ENCODE results near the gene LRWD1. TPM values are rescaled to one million over a fixed set of nuclear protein-coding genes. Genes with fewer than 3 reads are reported as not detected.

Gene LRWD1
- total and polyA plus RNA-seq, 2 donors (not counting 1 experiment from before 2014, with no cell fraction given): 58.2 to 83.7 TPM

GRCh38 chr7:102421706-102422240 lies 43.0 kb upstream of the LRWD1 start:
- H2AFZ ChIP-seq (ENCODE audit: insufficient read depth, low read depth, low read length, poor library complexity, severe bottlenecking): no peak overlapping the region
- no peak overlapping the region for H3K9ac ChIP-seq (ENCODE audit: low read length)
- Mint-ChIP-seq H3K4me3 (peak overlapping the region; percentile 44), H3K9me3 (ENCODE audit: insufficient read depth) (no peaks in the 10 kb centered on the region), H3K4me1 (peaks cover 83% of the 10 kb centered on the region), H3K27ac (peak overlapping the region; percentile 96), H3K27me3 (no peaks in the 10 kb centered on the region)
- TF ChIP-seq CTCF (IDR thresholded peaks at IDR 0.05) (no peak), EZH2 (IDR thresholded peaks at IDR 0.05; ENCODE audit: borderline replicate concordance, insufficient read depth, low read depth, low read length, poor library complexity, severe bottlenecking) (no peak)
- intact Hi-C loops (cut with micrococcal nuclease): loop anchor here (1.0 to 10.0 kb wide), 2 partner anchors 20 to 117 kb away; no protein-coding TSS in a partner anchor
- peaks cover 0 to 14% (median 0%) of the 10 kb centered on the region in 3 donors for H3K9me3 ChIP-seq (ENCODE audit: control extremely low read depth in 1 of 3, control insufficient read depth in 2 of 3, insufficient read depth in 1 of 3, low read length in 2 of 3)
- no peak overlapping the region for H3K4me3 ChIP-seq (ENCODE audit: control extremely low read depth in 1 of 5, extremely low read depth in 1 of 5, insufficient read depth in 1 of 5, low read depth in 2 of 5, low read length in 4 of 5)
- peak overlapping the region; percentile 25 for H3K4me2 ChIP-seq (replicated peaks; ENCODE audit: low read depth, low read length, poor library complexity, severe bottlenecking)
- CTCF ChIA-PET: interaction anchor here (23.0 to 46.3 kb wide), 2 partner anchors 11 to 15 kb away, joined by 1182 read pairs; partner anchors contain the start of gene ORAI2
- H3K36me3 ChIP-seq (replicated peaks in 1 of 2; ENCODE audit: control extremely low read depth in 1 of 2, control insufficient read depth in 1 of 2, extremely low read depth in 1 of 2, insufficient read depth in 2 of 2, low read length in 1 of 2): peaks cover 0 to 22% of the 10 kb centered on the region in 2 experiments
- DNase-seq (no peak), ATAC-seq (ENCODE audit: low read depth) (no peak)
- H3K27me3 ChIP-seq (replicated peaks in 1 of 4; ENCODE audit: control extremely low read depth in 1 of 4, control insufficient read depth in 3 of 4, insufficient read depth in 4 of 4, low read length in 3 of 4): no peaks in the 10 kb centered on the region
- H3K27ac ChIP-seq (ENCODE audit: low read length in 2 of 2): peak overlapping the region; percentile 89 to 100
- H3K4me1 ChIP-seq (ENCODE audit: control insufficient read depth in 2 of 2, insufficient read depth in 2 of 2, low read length in 2 of 2): peaks cover 97 to 100% of the 10 kb centered on the region in 2 donors
- POLR2A ChIA-PET: interaction anchor here (0.9 to 12.7 kb wide), 5 partner anchors 8 to 30 kb away, joined by 3 to 223 read pairs (median 3); partner anchors contain the start of gene ORAI2
- H4K20me1 ChIP-seq (ENCODE audit: control insufficient read depth, insufficient read depth, low read length, poor library complexity, severe bottlenecking): no peaks in the 10 kb centered on the region
- H3K79me2 ChIP-seq (ENCODE audit: control insufficient read depth, insufficient read depth, low read length): peaks cover 68% of the 10 kb centered on the region
- WGBS (ENCODE audit: insufficient coverage): no CpG with 5 or more reads among the region's 10 CpGs

GRCh38 chr7:102424129-102424551 lies 40.6 kb upstream of the LRWD1 start:
- H3K27ac Mint-ChIP-seq: peak overlapping the region; percentile 100
- peaks cover 79% of the 10 kb centered on the region for H3K4me1 Mint-ChIP-seq
- H3K4me3 Mint-ChIP-seq: peak overlapping the region; percentile 87
- Histone ChIP-seq H3K9me3 (ENCODE audit: control extremely low read depth in 1 of 3, control insufficient read depth in 2 of 3, insufficient read depth in 1 of 3, low read length in 2 of 3) (peaks cover 0 to 14% (median 0%) of the 10 kb centered on the region in 3 donors), H2AFZ (ENCODE audit: insufficient read depth, low read depth, low read length, poor library complexity, severe bottlenecking) (peak overlapping the region; percentile 10), H3K9ac (ENCODE audit: low read length) (no peak overlapping the region), H3K27ac (ENCODE audit: low read length in 2 of 2) (peak overlapping the region; percentile 100), H3K27me3 (replicated peaks in 1 of 4; ENCODE audit: control extremely low read depth in 1 of 4, control insufficient read depth in 3 of 4, insufficient read depth in 4 of 4, low read length in 3 of 4) (no peaks in the 10 kb centered on the region), H3K4me2 (replicated peaks; ENCODE audit: low read depth, low read length, poor library complexity, severe bottlenecking) (peak overlapping the region; percentile 85), H4K20me1 (ENCODE audit: control insufficient read depth, insufficient read depth, low read length, poor library complexity, severe bottlenecking) (no peaks in the 10 kb centered on the region), H3K79me2 (ENCODE audit: control insufficient read depth, insufficient read depth, low read length) (peaks cover 54% of the 10 kb centered on the region), H3K36me3 (replicated peaks in 1 of 2; ENCODE audit: control extremely low read depth in 1 of 2, control insufficient read depth in 1 of 2, extremely low read depth in 1 of 2, insufficient read depth in 2 of 2, low read length in 1 of 2) (peaks cover 0 to 5% of the 10 kb centered on the region in 2 experiments), H3K4me1 (ENCODE audit: control insufficient read depth in 2 of 2, insufficient read depth in 2 of 2, low read length in 2 of 2) (peaks cover 94 to 99% of the 10 kb centered on the region in 2 donors), H3K4me3 (ENCODE audit: control extremely low read depth in 1 of 5, extremely low read depth in 1 of 5, insufficient read depth in 1 of 5, low read depth in 2 of 5, low read length in 4 of 5) (no peak overlapping the region)
- ChIA-PET CTCF (interaction anchor here (0.7 to 46.3 kb wide), 5 partner anchors 13 to 27 kb away, joined by 3 to 1182 read pairs (median 13); no protein-coding TSS in a partner anchor), POLR2A (interaction anchor here (1.3 to 13.6 kb wide), 4 partner anchors 4 to 21 kb away, joined by 22 to 223 read pairs (median 147); partner anchors contain the start of gene ORAI2)
- no peaks in the 10 kb centered on the region for H3K9me3 Mint-ChIP-seq (ENCODE audit: insufficient read depth)
- intact Hi-C loops (cut with micrococcal nuclease): loop anchor here (10.0 kb wide), 1 partner anchor 119 kb away; no protein-coding TSS in a partner anchor
- ATAC-seq (ENCODE audit: low read depth) (no peak), DNase-seq (no peak)
- TF ChIP-seq EZH2 (IDR thresholded peaks at IDR 0.05; ENCODE audit: borderline replicate concordance, insufficient read depth, low read depth, low read length, poor library complexity, severe bottlenecking) (no peak), CTCF (IDR thresholded peaks at IDR 0.05) (no peak)
- no peaks in the 10 kb centered on the region for H3K27me3 Mint-ChIP-seq
- 74% methylated on average over 6 of the region's 12 CpGs for WGBS (ENCODE audit: insufficient coverage)

Data from B cell (primary cell).